ENCODE results near the gene CD46. TPM values are rescaled to one million over a fixed set of nuclear protein-coding genes. Genes with fewer than 3 reads are reported as not detected.
"Not testable (repeated sequence)": the region's sequence is repeated elsewhere in the genome, so short reads cannot be mapped to it uniquely, and the experiment has no call there.

CD46 gene
- total RNA-seq, 1 experiment from 2014 or later, result 116 TPM

DNA sequence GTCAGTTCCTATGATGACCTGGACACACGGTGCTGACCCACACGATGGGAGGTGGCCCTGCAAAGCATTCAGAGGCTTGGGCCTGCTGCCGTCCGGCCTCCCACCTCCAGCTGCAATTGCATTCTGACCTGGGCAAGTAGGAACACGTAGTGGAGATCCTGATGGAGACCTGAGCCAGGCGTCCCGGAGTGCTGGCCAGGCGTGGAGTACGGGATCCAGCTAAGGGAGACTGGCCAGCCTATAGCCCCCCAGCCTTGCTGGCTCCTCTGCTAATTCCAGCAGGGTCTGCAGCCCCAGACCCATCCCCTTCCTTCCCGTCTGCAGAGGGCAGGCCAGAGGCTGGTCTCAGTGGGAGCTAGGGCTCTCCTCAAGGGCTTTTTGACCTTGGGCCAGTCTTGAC lies 11.2 kb downstream of the CD46 start:
- Histone ChIP-seq H2AFZ (ENCODE audit: low read length) (no peak overlapping the region), H3K4me3 (ENCODE audit: low read length) (no peak overlapping the region), H3K79me2 (ENCODE audit: low read length) (peaks cover 22% of the 10 kb centered on the region), H3K36me3 (ENCODE audit: low read depth, low read length) (peaks cover 90% of the 10 kb centered on the region), H3K4me1 (ENCODE audit: insufficient read depth, low read length) (no peaks in the 10 kb centered on the region), H3K27me3 (ENCODE audit: low read length) (no peaks in the 10 kb centered on the region), H3K9me3 (ENCODE audit: low read length) (no peaks in the 10 kb centered on the region), H3K4me2 (ENCODE audit: low read length) (no peak overlapping the region), H3K27ac (ENCODE audit: low read length) (no peak overlapping the region), H3F3A (ENCODE audit: low read length, unreplicated experiment) (no peaks in the 10 kb centered on the region), H4K20me1 (ENCODE audit: low read length) (peaks cover 21% of the 10 kb centered on the region), H3K9ac (ENCODE audit: low read length) (no peak overlapping the region), H3K9me2 (replicated peaks; ENCODE audit: low read length) (no peaks in the 10 kb centered on the region)
- TF ChIP-seq EZH2 (IDR thresholded peaks at IDR 0.05; ENCODE audit: low read length, unreplicated experiment) (no peak), EZH2phosphoT487 (IDR thresholded peaks at IDR 0.05; ENCODE audit: borderline replicate concordance, low read length) (no peak)
- TF ChIP-seq, protein P1, sequence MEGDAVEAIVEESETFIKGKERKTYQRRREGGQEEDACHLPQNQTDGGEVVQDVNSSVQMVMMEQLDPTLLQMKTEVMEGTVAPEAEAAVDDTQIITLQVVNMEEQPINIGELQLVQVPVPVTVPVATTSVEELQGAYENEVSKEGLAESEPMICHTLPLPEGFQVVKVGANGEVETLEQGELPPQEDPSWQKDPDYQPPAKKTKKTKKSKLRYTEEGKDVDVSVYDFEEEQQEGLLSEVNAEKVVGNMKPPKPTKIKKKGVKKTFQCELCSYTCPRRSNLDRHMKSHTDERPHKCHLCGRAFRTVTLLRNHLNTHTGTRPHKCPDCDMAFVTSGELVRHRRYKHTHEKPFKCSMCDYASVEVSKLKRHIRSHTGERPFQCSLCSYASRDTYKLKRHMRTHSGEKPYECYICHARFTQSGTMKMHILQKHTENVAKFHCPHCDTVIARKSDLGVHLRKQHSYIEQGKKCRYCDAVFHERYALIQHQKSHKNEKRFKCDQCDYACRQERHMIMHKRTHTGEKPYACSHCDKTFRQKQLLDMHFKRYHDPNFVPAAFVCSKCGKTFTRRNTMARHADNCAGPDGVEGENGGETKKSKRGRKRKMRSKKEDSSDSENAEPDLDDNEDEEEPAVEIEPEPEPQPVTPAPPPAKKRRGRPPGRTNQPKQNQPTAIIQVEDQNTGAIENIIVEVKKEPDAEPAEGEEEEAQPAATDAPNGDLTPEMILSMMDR (conservative IDR thresholded peaks at IDR 0.05; ENCODE audit: low read depth, low read length), result no peak
- no TSS peak for BruUV-seq (replicated peaks)
- DNase-seq (no peak), ATAC-seq (no peak)
- intact Hi-C loops (cut with micrococcal nuclease), result no loop called here
- CTCF ChIA-PET, result no interaction called here
- POLR2A ChIA-PET (ENCODE audit: unreplicated experiment), result no interaction called here

DNA sequence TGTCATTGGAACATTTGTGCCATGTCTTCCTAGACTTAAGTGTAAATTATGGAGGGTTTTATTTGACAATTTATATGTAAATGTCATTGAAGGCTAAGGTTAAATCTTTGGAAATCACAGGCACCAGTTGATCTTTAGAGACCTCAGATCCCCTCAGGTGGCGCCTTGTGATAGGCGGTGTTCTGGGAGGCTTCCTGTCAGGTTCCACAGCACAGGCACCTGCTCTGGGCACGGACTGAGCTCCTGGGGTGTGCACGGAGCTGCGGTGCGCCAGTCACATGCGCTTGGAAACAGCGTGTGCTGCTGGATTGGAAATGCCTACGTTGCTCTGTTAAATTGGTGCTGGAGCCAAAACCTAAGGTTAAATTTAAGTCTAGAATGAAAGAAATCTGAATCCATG lies 12.1 kb downstream of the CD46 start:
- no peak for ATAC-seq
- POLR2A ChIA-PET (ENCODE audit: unreplicated experiment), result no interaction called here
- Histone ChIP-seq H3K27me3 (ENCODE audit: low read length) (no peaks in the 10 kb centered on the region), H3K9me2 (replicated peaks; ENCODE audit: low read length) (no peaks in the 10 kb centered on the region), H3K4me3 (ENCODE audit: low read length) (no peak overlapping the region), H3K9ac (ENCODE audit: low read length) (no peak overlapping the region), H4K20me1 (ENCODE audit: low read length) (peaks cover 13% of the 10 kb centered on the region; the same call in 1 of the 2 replicates), H3K79me2 (ENCODE audit: low read length) (peaks cover 18% of the 10 kb centered on the region), H3F3A (ENCODE audit: low read length, unreplicated experiment) (no peaks in the 10 kb centered on the region), H3K4me2 (ENCODE audit: low read length) (no peak overlapping the region), H3K36me3 (ENCODE audit: low read depth, low read length) (peaks cover 89% of the 10 kb centered on the region), H3K9me3 (ENCODE audit: low read length) (no peaks in the 10 kb centered on the region), H3K4me1 (ENCODE audit: insufficient read depth, low read length) (no peaks in the 10 kb centered on the region), H2AFZ (ENCODE audit: low read length) (no peak overlapping the region), H3K27ac (ENCODE audit: low read length) (no peak overlapping the region)
- intact Hi-C loops (cut with micrococcal nuclease), result no loop called here
- no TSS peak for BruUV-seq (replicated peaks)
- CTCF ChIA-PET, result no interaction called here
- TF ChIP-seq, protein P1 (conservative IDR thresholded peaks at IDR 0.05; ENCODE audit: low read depth, low read length), result no peak
- no peak for TF ChIP-seq EZH2phosphoT487 (IDR thresholded peaks at IDR 0.05; ENCODE audit: borderline replicate concordance, low read length)
- TF ChIP-seq EZH2 (IDR thresholded peaks at IDR 0.05; ENCODE audit: low read length, unreplicated experiment), result no peak
- DNase-seq, result no peak

DNA sequence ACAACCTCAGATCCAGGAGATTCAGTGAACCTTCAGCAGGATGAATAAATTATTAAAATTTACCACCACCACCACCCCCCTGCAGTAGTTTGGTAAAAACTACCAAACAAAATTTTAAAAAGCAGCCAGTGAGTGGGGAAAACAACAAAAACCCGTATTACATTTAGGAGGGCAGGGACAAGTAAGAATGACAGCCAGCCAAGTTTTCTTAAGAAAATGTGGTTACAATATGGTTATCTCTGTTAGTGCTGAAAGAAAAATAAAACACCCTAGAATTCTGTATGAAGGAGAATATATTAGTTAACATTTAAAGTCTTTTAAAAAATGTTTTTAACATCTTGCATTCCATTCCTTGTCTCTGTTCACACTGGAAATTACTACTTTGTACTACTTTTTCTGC lies 14.7 kb downstream of the CD46 start:
- ATAC-seq (no peak), DNase-seq (no peak)
- H3K9me2 ChIP-seq (replicated peaks; ENCODE audit: low read length), result no peaks in the 10 kb centered on the region
- H3K4me2 ChIP-seq (ENCODE audit: low read length), result no peak overlapping the region
- H3K36me3 ChIP-seq (ENCODE audit: low read depth, low read length), result peaks cover 77% of the 10 kb centered on the region
- no peak overlapping the region for H2AFZ ChIP-seq (ENCODE audit: low read length)
- no peak overlapping the region for H3K4me3 ChIP-seq (ENCODE audit: low read length)
- no peak overlapping the region for H3K9ac ChIP-seq (ENCODE audit: low read length)
- H3K79me2 ChIP-seq (ENCODE audit: low read length), result peaks cover 16% of the 10 kb centered on the region; the same call in 1 of the 2 replicates
- H3K4me1 ChIP-seq (ENCODE audit: insufficient read depth, low read length), result no peaks in the 10 kb centered on the region
- peaks cover 5% of the 10 kb centered on the region; the same call in 1 of the 2 replicates for H4K20me1 ChIP-seq (ENCODE audit: low read length)
- intact Hi-C loops (cut with micrococcal nuclease), result no loop called here
- no peaks in the 10 kb centered on the region for H3K9me3 ChIP-seq (ENCODE audit: low read length)
- ChIA-PET POLR2A (ENCODE audit: unreplicated experiment) (no interaction called here), CTCF (no interaction called here)
- TF ChIP-seq EZH2 (IDR thresholded peaks at IDR 0.05; ENCODE audit: low read length, unreplicated experiment), result no peak
- TF ChIP-seq EZH2phosphoT487 (IDR thresholded peaks at IDR 0.05; ENCODE audit: borderline replicate concordance, low read length), result no peak
- TF ChIP-seq, protein P1 (conservative IDR thresholded peaks at IDR 0.05; ENCODE audit: low read depth, low read length), result no peak
- no peaks in the 10 kb centered on the region for H3K27me3 ChIP-seq (ENCODE audit: low read length)
- no TSS peak for BruUV-seq (replicated peaks)
- H3F3A ChIP-seq (ENCODE audit: low read length, unreplicated experiment), result no peaks in the 10 kb centered on the region
- no peak overlapping the region for H3K27ac ChIP-seq (ENCODE audit: low read length)

DNA sequence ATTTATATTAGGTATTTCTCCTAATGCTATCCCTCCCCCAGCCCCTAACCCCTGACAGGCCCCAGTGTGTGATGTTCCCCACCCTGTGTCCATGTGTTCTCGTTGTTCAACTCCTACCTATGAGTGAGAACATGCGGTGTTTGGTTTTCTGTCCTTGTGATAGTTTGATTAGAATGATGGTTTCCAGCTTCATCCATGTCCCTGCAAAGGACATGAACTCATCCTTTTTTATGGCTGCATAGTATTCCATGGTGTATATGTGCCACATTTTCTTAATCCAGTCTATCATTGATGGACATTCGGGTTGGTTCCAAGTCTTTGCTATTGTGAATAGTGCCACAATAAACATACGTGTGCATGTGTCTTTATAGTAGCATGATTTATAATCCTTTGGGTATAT lies 18.7 kb downstream of the CD46 start:
- intact Hi-C loops (cut with micrococcal nuclease); H3K27me3 ChIP-seq (ENCODE audit: low read length); H4K20me1 ChIP-seq (ENCODE audit: low read length); CTCF ChIA-PET; H3K9ac ChIP-seq (ENCODE audit: low read length); H3K4me3 ChIP-seq (ENCODE audit: low read length); H3K4me2 ChIP-seq (ENCODE audit: low read length); H3K4me1 ChIP-seq (ENCODE audit: insufficient read depth, low read length); H3K9me3 ChIP-seq (ENCODE audit: low read length); ATAC-seq; H3K9me2 ChIP-seq (replicated peaks; ENCODE audit: low read length); H3F3A ChIP-seq (ENCODE audit: low read length, unreplicated experiment); H3K27ac ChIP-seq (ENCODE audit: low read length); DNase-seq; H2AFZ ChIP-seq (ENCODE audit: low read length); POLR2A ChIA-PET (ENCODE audit: unreplicated experiment); BruUV-seq (replicated peaks): not testable (repeated sequence)
- Histone ChIP-seq H3K79me2 (ENCODE audit: low read length) (peaks cover 50% of the 10 kb centered on the region), H3K36me3 (ENCODE audit: low read depth, low read length) (peaks cover 41% of the 10 kb centered on the region)

Measured in PC-3 (cell line).